ENCODE data around the gene ZNF688. TPM values are rescaled to one million over a fixed set of nuclear protein-coding genes. Genes with fewer than 3 reads are reported as not detected.

Gene ZNF688
- total and polyA plus RNA-seq, 9 of the 15 experiments (the other 6 are each of a cell fraction or from before 2014, with no cell fraction given): 0.48 to 12.9 (median 4.5) TPM

DNA sequence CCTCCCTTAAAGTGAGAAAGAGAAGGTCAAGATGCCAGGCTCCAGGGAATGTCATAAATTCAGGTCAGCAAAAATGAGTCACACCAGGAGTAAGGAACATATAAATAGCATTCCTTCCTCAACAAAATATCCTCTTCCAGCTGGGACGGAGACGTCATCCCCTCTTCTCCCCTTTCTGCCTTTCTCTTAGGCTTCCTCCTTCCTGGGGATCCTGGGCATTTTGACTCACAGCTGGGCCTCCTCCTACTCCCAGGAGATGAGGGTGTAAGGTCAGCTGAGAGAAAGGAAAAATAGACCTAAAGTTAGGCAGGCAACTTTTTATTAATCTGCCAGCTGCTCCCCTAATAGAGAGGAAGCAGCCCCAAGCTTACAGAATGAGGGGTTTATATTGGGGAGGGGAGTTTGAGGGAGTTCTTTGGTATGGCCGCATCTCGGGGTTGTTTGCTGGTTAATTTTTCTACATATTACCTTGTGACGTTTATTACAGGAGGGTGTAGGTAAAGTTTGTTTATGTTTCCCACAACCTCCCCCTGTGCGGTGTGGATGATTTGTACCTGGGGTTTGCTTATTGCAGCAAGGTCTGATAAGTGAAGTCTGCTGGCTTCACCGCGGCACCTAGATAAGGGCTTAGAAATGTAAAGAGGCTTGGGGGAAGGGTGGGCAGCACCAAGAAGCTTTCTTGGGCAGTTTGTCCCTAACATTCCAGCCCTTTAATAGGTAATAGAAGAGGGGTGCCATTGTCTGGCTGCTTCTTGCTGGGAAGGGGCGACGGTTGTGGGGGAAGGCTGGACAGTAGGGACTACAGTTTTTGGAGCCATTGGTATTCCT, 29.8 kb downstream of the ZNF688 start (continued):
- TF ChIP-seq, protein P1, sequence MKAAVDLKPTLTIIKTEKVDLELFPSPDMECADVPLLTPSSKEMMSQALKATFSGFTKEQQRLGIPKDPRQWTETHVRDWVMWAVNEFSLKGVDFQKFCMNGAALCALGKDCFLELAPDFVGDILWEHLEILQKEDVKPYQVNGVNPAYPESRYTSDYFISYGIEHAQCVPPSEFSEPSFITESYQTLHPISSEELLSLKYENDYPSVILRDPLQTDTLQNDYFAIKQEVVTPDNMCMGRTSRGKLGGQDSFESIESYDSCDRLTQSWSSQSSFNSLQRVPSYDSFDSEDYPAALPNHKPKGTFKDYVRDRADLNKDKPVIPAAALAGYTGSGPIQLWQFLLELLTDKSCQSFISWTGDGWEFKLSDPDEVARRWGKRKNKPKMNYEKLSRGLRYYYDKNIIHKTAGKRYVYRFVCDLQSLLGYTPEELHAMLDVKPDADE (conservative IDR thresholded peaks at IDR 0.05; ENCODE audit: control insufficient read depth, low read depth, low read length): no peak
- TF ChIP-seq TAL1 (IDR thresholded peaks at IDR 0.05): peak; percentile 65
- TF ChIP-seq RNF2 (IDR thresholded peaks at IDR 0.05): 0 out of 2 replicates have a peak, but pooled peaks have one; percentile 38
- TF ChIP-seq, protein P2, sequence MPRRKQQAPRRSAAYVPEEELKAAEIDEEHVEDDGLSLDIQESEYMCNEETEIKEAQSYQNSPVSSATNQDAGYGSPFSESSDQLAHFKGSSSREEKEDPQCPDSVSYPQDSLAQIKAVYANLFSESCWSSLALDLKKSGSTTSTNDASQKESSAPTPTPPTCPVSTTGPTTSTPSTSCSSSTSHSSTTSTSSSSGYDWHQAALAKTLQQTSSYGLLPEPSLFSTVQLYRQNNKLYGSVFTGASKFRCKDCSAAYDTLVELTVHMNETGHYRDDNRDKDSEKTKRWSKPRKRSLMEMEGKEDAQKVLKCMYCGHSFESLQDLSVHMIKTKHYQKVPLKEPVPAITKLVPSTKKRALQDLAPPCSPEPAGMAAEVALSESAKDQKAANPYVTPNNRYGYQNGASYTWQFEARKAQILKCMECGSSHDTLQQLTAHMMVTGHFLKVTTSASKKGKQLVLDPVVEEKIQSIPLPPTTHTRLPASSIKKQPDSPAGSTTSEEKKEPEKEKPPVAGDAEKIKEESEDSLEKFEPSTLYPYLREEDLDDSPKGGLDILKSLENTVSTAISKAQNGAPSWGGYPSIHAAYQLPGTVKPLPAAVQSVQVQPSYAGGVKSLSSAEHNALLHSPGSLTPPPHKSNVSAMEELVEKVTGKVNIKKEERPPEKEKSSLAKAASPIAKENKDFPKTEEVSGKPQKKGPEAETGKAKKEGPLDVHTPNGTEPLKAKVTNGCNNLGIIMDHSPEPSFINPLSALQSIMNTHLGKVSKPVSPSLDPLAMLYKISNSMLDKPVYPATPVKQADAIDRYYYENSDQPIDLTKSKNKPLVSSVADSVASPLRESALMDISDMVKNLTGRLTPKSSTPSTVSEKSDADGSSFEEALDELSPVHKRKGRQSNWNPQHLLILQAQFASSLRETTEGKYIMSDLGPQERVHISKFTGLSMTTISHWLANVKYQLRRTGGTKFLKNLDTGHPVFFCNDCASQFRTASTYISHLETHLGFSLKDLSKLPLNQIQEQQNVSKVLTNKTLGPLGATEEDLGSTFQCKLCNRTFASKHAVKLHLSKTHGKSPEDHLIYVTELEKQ (CRISPR knock-in tag; IDR thresholded peaks at IDR 0.05): no peak
- TF ChIP-seq HMG20B (CRISPR knock-in tag; IDR thresholded peaks at IDR 0.05): no peak
- TF ChIP-seq TCF7 (IDR thresholded peaks at IDR 0.05; ENCODE audit: borderline replicate concordance): no peak
- TF ChIP-seq, protein P3, sequence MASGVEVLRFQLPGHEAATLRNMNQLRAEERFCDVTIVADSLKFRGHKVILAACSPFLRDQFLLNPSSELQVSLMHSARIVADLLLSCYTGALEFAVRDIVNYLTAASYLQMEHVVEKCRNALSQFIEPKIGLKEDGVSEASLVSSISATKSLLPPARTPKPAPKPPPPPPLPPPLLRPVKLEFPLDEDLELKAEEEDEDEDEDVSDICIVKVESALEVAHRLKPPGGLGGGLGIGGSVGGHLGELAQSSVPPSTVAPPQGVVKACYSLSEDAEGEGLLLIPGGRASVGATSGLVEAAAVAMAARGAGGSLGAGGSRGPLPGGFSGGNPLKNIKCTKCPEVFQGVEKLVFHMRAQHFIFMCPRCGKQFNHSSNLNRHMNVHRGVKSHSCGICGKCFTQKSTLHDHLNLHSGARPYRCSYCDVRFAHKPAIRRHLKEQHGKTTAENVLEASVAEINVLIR (CRISPR knock-in tag; IDR thresholded peaks at IDR 0.05): no peak
- peak; percentile 74 for TF ChIP-seq C11orf30 (IDR thresholded peaks at IDR 0.05; ENCODE audit: low read depth)
- TF ChIP-seq NR1H2 (CRISPR knock-in tag; IDR thresholded peaks at IDR 0.05): no peak
- TF ChIP-seq TCF3 (CRISPR knock-in tag; IDR thresholded peaks at IDR 0.05): peak; percentile 62
- TF ChIP-seq, protein P4, sequence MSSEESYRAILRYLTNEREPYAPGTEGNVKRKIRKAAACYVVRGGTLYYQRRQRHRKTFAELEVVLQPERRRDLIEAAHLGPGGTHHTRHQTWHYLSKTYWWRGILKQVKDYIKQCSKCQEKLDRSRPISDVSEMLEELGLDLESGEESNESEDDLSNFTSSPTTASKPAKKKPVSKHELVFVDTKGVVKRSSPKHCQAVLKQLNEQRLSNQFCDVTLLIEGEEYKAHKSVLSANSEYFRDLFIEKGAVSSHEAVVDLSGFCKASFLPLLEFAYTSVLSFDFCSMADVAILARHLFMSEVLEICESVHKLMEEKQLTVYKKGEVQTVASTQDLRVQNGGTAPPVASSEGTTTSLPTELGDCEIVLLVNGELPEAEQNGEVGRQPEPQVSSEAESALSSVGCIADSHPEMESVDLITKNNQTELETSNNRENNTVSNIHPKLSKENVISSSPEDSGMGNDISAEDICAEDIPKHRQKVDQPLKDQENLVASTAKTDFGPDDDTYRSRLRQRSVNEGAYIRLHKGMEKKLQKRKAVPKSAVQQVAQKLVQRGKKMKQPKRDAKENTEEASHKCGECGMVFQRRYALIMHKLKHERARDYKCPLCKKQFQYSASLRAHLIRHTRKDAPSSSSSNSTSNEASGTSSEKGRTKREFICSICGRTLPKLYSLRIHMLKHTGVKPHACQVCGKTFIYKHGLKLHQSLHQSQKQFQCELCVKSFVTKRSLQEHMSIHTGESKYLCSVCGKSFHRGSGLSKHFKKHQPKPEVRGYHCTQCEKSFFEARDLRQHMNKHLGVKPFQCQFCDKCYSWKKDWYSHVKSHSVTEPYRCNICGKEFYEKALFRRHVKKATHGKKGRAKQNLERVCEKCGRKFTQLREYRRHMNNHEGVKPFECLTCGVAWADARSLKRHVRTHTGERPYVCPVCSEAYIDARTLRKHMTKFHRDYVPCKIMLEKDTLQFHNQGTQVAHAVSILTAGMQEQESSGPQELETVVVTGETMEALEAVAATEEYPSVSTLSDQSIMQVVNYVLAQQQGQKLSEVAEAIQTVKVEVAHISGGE (CRISPR knock-in tag; IDR thresholded peaks at IDR 0.05): peak in 1 of 3 experiments; percentile 43; a peak in 1 of 6 replicates
- TF ChIP-seq HDAC8 (tag; IDR thresholded peaks at IDR 0.05): no peak
- no peak for TF ChIP-seq MYBL2 (IDR thresholded peaks at IDR 0.05; ENCODE audit: low read depth)
- TF ChIP-seq MYBL2 (CRISPR knock-in tag; IDR thresholded peaks at IDR 0.05; ENCODE audit: borderline replicate concordance): no peak
- no peak for TF ChIP-seq ZNF212 (CRISPR knock-in tag; IDR thresholded peaks at IDR 0.05)
- peak; percentile 62 for TF ChIP-seq DPF2 (IDR thresholded peaks at IDR 0.05)
- TF ChIP-seq MIER1 (IDR thresholded peaks at IDR 0.05; ENCODE audit: low read depth): no peak
- TF ChIP-seq CBFA2T2 (conservative IDR thresholded peaks at IDR 0.05): peak; percentile 73
- no peak for TF ChIP-seq CHCHD3 (CRISPR knock-in tag; IDR thresholded peaks at IDR 0.05)
- TF ChIP-seq SMAD1 (IDR thresholded peaks at IDR 0.05; ENCODE audit: low read depth, low read length, partially characterized antibody): no peak
